RKO (cell line): ENCODE measurements around the gene KISS1.

Source experiments
- DNase-seq: peaks from one replicate; pipeline ENCODE4 v3.0.0-alpha.2; 2016; ENCODE audit warnings: low spot score

Gene KISS1

GRCh38 chr1:204154568-204155255 is 41.6 kb downstream of the KISS1 start:
- DNase-seq, result no peak

GRCh38 chr1:204153667-204154066 is 42.6 kb downstream of the KISS1 start:
- DNase-seq, result no peak

- DNase-seq, result no peak
Measured at GRCh38 chr1:204152310-204153044, 43.8 kb downstream of the KISS1 start.

- DNase-seq, result no peak
Measured at GRCh38 chr1:204151552-204152309, 44.6 kb downstream of the KISS1 start, which contains the start of gene ETNK2. TSS of gene ETNK2 (minus strand) at chr1:204152044. CDS start at chr1:204151852, 192 bp downstream.

GRCh38 chr1:204150702-204151551 is 45.4 kb downstream of the KISS1 start:
- no peak for DNase-seq

- no peak for DNase-seq
Measured at GRCh38 chr1:204149635-204150565, 46.4 kb downstream of the KISS1 start.

GRCh38 chr1:204149107-204149506 is 47.2 kb downstream of the KISS1 start:
- no peak for DNase-seq

GRCh38 chr1:204147406-204148383 is 48.6 kb downstream of the KISS1 start:
- no peak for DNase-seq

GRCh38 chr1:204146965-204147364 is 49.3 kb downstream of the KISS1 start:
- DNase-seq, result no peak

GRCh38 chr1:204146309-204146708 is 50.0 kb downstream of the KISS1 start:
- no peak for DNase-seq

- DNase-seq, result no peak
Measured at GRCh38 chr1:204145033-204145504, 51.2 kb downstream of the KISS1 start.

GRCh38 chr1:204143276-204144041 is 52.8 kb downstream of the KISS1 start:
- no peak for DNase-seq

- DNase-seq, result no peak
Measured at GRCh38 chr1:204142032-204142974, 54.0 kb downstream of the KISS1 start.

GRCh38 chr1:204141131-204141530 is 55.2 kb downstream of the KISS1 start:
- no peak for DNase-seq
